Middle frontal gyrus (tissue), 1 donor: ENCODE measurements around the gene KIF13A.
"Not testable (repeated sequence)": the region's sequence is repeated elsewhere in the genome, so short reads cannot be mapped to it uniquely, and the experiment has no call there.

ENCODE experiments used
- DNase-seq: peaks from one replicate; pipeline ENCODE4 v3.0.0-alpha.2; 2015; ENCODE audit warnings: low spot score; ENCODE audit errors: extremely low spot score

The KIF13A gene

DNA sequence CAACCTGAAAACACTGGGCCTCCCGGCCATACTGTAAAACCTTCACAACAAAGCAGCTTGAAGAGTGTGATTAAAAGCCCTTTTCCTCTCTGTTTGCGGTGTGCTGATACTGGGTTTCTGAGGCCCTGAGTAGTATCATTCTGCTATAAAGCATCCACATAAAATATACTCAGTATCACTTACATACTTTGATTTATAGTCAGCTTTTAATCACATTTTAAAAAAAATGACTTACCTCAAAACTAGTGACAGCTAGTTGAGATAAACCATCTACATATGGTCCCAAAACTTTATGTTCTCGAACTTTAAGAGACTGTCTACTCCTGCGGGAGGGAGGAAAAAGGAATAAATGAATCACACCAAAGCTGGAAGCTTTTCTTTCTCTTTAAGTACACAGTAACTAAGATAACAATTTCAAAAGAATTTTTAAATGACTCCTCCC lies 135.7 kb downstream of the KIF13A start:
- no peak for DNase-seq

DNA sequence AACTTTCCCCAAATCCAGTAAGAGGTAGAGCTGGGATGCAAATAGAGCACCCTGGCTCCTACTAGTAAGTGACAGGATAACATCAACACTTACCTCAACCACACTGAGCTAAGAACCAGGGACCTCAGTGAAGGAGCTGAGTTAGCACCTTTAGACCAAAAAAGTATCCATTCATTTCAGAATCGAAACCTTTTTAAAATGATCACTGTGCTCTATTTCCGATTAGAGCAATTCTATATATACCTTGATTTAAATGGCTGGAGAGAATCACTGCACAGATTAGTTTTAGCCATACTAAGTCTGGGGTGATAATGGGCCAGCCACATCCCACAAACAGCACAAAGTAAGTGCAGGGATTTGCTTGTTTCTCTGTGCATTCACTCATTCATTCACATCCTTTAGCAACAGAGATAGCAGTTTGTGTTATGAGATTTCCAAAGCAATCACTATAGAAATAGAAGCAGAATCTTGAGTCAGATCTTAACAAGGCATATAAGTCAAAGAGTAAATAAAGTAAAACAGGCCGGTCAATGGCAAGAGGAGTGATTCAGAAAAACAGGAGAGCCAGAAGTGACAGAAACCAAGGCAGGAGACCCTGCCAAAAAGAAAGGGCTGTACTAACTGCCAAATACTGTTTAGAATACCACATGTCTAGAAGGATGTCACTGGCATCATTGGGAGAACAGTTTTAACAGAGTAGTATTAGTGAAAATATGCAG lies 136.3 kb downstream of the KIF13A start:
- DNase-seq = no peak

DNA sequence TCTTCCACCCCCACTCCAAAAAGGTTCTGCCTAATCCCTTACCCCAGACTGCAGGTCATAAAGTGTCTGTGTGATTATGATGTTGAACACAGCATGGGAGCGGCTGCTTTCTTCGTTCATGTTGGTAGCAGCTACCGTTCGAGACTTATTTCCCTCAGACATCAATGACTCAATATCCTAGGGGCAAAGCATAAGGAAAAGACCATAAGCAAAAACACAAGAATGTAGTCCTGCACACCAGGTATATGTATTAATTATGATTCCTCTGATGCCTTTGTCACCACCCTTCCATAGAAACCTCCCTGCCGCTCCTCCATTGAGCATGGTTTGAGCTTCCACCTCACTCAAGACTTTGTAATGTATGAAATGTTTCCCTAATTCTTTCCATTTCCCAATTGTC lies 137.2 kb downstream of the KIF13A start:
- no peak for DNase-seq

DNA sequence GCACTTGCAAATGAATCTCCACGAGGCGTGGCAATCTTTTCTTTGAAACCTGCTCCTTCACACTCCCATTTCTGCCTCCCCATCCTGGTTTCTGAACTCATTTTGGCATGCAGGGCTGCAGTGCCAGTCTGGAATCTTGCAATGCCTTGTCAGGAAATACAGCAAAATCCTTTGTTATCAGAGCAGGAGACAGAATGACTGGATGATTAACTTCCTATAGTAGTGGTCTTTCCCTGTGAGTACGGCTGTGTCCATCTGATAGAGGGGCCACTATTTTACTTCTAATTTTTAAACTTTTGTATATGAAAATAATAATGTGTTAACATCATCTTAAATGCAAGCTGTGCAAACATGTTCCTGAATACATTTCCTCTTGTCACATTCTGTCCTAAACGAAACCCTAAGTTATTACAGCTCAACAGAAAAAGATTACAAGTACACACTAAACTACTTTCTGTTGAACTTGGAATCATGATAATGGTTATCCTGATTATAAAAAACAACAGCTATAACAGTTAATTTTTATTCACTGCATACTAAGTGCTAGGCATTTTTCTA lies 140.2 kb downstream of the KIF13A start:
- no peak for DNase-seq

DNA sequence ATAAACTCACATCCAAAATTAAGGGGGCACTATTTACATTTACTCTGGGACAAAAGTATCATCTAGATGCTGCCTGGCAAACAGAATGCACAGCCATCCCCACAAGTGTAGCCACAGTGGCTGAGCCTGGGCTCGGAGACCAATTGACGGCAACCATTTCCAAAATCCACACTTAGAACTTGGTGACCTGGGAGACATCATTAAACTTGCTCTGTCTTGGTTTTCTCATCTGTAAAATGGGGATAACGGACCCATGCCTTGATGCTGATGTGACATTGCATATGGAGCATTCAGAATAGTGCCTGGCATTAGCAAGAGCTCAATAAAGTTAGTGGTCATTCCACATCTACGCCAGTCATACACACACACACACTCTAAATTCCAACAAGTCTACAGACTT lies 140.7 kb downstream of the KIF13A start:
- no peak for DNase-seq

DNA sequence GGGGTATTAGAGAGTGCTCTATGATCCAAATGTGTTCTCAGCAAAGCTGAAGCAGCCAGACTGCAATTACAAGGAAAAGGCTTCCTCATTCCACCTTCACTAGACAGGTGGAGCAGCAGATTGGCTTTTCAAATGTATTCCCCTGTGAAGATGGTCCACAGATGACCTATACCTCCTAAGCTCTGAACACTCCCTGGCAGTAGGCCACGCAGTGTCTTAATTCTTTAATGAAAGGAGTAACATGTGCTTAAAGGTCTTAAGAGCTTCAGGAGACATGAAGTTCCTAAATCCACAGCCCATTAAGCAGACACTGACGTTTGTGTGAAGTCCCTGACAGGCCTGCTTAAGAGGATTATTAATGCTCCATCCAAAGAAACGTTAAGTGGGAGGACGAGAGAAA lies 141.8 kb downstream of the KIF13A start:
- no peak for DNase-seq

DNA sequence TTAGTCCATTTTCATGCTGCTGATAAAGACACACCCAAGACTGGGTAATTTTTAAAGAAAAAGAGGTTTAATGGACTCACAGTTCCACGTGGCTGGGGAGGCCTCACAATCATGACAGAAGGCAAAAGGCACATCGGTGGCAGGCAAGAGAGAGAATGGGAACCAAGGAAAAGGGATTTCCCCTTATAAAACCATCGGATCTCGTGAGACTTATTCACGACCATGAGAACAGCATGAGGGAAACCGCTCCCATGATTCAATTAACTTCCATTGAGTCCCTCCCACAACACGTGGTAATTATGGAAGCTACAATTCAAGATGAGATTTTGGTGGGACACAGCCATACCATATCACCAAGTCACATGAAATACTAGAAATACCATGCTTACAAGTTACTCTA lies 142.5 kb downstream of the KIF13A start:
- not testable (repeated sequence) for DNase-seq

DNA sequence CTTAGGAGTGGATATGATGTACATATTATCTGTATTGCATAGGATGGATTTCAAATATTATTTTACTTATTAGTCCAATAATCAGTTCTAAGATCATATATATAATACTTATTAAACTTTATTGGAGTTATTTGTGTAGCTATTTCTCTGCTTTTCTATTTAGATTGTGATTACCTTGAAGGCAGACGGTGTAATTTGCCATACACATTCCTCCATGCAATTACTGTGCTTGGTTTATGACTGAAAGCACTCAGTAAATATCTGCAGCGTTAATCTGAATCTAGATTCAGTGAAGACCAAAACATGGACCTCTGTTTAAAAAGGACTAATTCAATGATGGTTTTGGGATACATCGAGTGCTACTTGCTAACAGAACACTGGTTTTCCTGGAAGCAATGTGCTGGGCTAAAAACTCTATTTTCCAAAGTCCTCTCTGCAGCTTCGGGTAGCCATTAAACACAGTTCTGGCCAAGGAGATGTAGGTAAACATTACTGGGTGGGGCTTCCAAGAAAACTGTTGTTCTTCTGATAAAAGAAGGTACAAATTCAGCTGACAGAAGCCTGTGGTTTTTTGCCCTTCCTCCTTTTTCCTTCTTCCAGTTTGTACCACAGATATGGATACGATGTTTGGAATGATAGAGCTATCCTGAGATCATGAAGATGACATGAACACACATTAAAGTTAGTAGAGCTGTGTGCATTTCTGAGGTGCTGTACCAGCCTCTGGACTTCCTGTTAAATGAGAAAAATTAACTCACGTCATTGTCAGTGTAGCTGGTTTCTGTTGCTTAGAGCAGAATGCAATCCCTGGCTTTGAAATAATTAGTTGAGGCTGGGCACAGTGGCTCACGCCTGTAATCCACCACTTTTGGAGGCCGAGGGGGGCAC lies 144.3 kb downstream of the KIF13A start:
- DNase-seq = no peak

DNA sequence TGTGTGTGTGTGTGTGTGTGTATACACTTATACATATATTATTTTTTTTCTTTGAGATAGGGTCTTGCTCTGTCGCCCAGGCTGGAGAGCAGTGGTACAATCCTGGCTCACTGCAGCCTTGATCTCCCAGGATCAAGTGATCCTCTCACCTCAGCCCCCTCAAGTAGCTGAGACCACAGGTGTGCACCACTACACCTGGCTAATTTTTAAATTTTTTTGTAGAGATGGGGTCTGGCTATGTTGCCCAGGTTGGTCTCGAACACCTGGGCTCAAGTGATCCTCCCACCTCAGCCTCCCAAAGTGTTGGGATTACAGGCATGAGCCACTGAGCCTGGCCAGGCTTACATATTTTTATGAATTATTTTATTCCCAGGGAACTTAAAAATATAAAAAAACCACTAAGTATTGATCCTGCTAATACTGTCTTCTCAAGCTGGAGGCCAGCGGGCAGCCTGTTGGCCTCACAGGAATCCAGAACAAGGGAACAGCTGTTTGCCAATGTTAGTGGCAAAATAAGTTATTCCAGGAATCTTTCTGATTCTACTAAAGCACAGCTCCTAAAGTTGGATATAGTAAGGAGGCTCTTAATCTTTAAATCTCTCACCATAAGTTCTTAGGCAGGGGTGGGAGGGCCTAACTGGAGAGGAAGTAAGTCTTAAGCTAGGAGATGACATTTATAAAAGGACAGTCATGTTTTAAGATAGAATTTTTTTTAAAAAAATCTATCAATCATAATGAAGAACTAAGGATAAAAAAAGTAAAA lies 145.2 kb downstream of the KIF13A start:
- no peak for DNase-seq

DNA sequence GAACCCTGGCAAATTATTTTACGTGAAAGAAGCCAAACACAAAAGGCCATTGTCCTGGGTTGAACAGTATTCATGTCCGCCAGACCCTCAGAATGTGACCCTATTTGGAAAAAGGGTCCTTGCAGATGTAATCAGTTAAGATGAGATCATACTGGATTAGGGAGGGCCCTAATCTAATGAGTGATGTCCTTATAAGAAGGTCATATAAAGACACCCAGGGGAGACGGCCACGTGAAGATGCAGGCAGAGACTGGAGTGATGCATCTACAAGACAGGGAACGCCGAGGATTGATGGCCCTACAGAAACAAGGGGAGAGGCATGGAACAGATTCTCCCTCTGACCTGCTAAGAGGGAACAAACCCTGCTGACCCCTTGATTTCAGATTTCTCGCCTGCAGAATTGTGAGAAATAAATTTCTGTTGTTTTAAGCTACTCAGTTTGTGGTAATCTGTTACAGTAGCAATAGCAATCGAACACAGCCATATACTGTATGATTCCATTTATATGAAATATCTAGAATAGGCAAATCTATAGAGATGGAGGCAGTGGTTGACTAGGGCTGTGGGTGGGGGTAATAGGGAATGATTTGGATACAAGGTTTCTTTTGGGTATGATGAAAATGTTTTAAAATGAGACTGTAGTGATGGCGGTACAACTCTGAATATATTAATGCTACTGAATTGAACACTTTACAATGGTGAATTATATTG lies 147.8 kb downstream of the KIF13A start:
- no peak for DNase-seq

DNA sequence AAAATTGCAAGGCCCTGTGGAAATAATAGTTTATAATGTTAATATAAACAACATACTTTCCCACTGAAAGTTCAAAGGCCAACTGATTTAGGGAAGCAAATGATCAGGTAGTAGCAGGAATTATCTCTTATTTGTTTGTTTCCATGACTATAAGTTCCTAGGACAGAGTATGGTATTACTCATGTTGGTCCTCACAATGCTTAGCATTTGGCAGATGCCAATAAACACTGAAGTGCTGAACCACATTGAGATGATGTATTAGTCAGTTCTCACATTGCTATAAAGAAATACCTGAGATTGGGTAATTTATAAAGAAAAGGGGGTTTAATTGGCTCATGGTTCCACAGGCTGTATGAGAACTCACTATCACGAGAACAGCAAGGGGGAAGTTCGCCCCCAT lies 151.1 kb downstream of the KIF13A start:
- DNase-seq = no peak

DNA sequence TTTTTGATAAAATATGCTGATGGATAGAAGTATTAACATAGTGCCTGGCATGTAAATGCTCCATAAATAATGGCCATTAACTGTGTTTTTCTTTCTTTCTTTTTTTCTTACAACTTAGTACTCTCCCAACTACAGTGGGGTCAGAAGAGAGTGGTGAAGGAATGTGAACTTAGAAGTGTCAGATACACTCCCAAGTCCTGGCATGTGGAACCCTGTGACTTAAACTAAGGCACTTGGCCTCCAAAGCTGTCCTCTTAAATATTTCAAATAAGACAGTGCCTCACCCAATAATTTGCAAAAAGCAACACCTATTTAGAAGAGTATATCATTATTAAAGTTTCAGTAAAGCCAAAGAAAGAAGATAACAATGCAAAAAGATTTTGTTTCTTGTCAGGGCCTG lies 151.7 kb downstream of the KIF13A start:
- DNase-seq = no peak

DNA sequence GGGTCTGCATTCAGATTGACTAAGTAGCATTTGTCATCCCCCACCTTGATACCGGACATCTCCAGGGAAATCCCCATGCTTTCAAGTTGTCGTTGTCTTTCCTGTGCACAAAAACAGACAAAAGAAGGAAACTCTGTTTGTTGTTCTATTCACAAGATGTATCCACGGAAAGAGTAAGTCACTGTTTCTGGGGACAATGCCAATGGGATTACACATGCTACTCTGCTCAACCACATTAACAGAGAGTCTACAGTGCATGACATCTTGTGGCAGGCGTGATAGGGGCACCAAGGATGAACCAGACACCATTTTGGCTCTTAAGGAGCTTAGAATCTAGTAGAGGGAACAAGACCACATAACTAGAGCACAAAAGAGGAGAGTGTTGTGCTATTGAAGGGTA lies 156.3 kb downstream of the KIF13A start:
- no peak for DNase-seq

DNA sequence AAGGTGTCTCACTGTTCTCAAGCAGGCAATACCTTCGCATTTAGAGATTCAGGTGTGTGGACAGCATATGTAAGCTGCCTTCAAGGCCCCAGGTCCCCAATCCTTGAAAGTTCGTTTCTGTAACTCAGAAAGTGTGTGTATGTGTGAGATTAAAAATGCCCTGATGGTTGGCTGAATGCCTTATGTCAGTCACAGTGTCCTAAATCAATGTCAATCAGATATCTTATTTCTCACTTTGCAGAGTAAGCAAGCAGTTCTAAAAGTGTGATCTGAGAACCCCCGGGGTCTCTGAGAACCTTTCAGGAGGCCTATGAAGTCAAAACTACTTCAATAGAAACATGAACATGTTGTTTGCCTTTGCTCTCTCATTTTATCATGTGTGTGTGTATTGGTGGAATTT lies 157.5 kb downstream of the KIF13A start:
- DNase-seq = no peak

DNA sequence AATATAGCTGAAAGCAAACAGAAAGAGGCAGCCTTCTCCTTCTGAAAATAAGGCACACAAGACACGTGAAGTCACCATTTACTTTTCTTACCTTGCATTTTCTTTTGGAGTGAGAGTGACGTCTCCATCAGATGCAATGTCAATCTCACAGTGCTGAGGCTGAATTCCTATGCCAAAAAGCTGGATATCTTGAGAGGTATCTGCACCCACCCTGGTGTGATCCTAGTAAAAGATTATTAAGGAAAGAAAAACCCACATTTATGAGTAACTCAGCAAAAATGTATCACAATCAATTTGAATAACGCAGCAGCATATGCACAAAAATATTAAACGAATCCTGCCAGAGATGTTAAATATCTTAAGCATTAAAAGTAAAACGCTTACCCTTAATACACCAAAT lies 159.3 kb downstream of the KIF13A start:
- DNase-seq = no peak

DNA sequence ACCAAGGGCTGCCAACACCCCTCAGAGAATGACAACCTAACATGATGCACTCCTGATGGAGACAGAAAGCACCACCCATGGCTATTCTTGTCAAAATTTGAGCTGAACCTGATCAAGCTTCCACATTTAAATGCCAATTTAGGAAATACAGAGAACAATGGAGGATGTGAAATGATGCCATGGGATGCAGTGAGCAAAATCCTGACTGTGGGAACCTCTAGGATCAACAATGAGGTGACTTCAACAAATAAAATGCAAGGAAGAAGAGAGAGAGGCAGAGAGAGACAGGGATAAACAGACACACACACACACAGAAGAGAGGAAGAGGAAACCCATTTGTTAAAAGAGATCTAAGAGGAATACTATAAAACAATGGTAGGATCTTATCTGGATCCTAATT lies 161.1 kb downstream of the KIF13A start:
- no peak for DNase-seq

DNA sequence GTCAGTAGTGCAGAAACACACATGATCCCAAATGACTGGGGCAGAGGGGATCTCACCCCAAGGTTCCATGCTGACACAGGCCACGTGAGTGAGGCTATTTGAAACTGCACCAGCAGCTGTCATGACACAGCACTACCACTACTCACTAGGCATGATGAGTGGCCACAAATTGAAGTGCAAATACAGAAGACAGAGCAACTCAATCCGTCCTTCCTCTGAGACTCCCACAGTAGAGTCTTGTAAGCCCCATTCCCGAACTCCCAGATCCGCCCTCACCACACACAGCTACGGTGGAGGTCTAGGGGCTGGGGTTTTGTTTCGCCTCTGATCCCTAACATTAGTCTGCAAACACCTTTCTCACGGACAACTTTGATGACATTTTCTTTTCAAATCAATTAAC lies 167.4 kb downstream of the KIF13A start:
- DNase-seq = no peak

DNA sequence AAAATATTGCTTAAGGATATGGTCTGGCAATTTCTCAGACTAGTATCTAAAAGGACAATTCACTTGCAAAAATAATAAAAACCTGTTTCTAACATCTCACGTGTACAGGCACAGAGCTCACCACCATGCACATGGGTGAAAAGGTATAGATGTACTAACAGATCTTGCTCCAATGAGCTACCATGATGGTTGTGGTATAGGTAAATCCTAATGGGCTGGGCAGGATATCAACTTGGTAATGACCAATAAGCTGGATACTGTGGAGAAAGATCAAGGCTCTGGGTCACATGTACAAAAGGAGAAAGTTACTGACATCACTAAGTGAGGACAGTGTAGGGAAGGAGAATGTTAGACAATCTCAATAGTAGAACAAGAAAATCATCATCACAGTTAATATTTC lies 169.7 kb downstream of the KIF13A start:
- no peak for DNase-seq

DNA sequence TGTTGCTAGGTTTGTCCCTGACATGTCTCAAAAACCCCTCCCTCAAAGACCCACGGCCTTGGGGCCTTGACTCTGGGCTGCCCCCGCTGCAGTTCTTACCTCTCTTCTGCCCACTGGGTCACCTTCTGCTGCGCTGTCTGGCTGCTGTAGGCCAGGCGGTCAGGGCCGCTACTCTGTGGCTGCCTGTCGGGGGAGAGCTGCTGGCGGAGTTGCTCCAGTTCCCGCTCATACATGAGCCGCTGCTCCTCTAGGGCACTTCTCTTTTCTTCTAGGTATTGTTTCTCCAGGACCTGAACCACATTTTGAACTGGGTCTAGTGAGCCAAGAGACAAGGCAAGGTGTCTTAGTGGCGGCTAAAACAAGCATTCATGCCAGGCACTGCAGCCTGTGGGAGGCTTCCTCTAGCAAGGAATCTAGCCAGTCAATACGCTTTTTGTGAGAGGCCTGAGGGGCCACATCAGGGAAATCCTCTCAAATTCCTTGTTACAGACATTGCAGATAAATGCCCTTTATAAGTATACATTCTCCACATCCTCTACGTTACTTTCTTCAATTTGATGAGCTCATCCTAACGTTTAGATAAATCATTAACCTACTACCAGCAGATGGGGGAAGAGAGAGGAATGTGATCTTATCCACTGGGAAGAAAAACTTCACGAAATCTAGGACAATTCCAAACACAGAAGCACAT lies 170.4 kb downstream of the KIF13A start:
- DNase-seq = no peak

DNA sequence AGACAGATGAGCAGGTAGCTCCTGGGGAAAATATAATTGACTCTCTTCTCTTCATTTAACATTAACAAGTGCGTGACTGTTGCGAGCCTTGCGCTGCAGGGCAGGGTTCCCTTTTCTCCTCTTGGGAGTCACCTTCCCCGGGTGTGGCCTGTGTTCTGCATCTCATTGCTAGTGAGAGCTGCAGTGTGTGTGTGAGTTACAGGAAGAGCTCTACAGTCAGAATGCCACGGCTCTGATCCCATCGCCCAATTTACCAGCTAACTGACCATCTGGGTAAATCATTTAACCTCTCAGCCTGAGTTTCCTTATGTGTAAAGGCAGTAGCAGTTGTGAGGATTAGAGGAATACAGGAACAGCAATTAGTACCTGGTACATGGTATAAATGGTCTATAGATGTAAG lies 173.9 kb downstream of the KIF13A start:
- DNase-seq = no peak
